ENCODE measurements around the gene FAM149B1.

DNA sequence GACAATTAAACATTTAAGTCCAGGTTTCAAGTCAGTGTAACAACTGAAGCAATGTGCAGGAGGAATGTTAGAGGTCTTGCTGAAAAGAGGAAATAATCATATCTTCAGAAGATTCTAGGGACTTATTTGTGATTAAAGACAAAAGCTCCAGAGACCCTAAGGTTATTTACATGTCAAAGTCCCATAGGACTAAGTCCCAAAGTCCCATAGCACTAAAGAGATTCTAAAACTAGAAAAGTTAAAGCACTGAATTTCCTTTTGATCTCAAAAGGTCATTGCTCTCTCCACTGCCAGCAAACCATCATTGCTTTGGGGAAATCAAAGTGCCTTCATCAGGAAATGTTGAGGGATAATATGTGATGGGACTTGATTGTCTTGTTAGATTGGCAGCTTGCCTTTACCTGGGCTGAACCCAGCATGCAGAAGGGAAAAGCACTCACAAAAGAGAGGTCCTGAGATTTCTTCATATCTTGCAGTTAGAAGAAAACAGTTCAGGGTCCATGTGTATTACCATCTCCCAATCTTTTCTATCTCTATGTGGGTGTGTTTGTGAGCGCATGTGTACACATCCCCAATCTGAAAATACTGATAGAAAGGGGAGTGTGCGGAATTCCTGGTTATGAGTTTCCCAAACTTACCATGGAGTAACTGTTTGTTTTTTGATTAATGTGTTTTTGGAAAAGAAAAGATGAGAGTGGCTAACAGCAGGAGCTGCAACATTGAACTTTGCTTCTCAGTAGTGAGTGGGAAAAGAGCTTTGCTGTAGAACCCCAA is 35.8 kb upstream of the FAM149B1 start:
- TF ChIP-seq, protein P1, sequence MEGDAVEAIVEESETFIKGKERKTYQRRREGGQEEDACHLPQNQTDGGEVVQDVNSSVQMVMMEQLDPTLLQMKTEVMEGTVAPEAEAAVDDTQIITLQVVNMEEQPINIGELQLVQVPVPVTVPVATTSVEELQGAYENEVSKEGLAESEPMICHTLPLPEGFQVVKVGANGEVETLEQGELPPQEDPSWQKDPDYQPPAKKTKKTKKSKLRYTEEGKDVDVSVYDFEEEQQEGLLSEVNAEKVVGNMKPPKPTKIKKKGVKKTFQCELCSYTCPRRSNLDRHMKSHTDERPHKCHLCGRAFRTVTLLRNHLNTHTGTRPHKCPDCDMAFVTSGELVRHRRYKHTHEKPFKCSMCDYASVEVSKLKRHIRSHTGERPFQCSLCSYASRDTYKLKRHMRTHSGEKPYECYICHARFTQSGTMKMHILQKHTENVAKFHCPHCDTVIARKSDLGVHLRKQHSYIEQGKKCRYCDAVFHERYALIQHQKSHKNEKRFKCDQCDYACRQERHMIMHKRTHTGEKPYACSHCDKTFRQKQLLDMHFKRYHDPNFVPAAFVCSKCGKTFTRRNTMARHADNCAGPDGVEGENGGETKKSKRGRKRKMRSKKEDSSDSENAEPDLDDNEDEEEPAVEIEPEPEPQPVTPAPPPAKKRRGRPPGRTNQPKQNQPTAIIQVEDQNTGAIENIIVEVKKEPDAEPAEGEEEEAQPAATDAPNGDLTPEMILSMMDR (IDR thresholded peaks at IDR 0.05): no peak
- TF ChIP-seq POLR2A (IDR thresholded peaks at IDR 0.05): no peak

All from testis (tissue), 2 donors.